Hindlimb muscle (tissue), 1 donor: ENCODE results near the gene ACTRT2. TPM values are rescaled to one million over a fixed set of nuclear protein-coding genes. Genes with fewer than 3 reads are reported as not detected.

Source experiments
- DNase-seq: peaks from one replicate; pipeline ENCODE4 v3.0.0-alpha.2; 2013
- polyA plus RNA-seq: library from polyadenylated mRNA; unstranded; fragments of 120-200 nt; gene quantifications from one replicate; pipeline ENCODE4 v1.2.1, GENCODE V29; 2013; ENCODE audit not compliant: insufficient read length

Gene ACTRT2
- polyA plus RNA-seq, 1 donor: not detected

- no peak for DNase-seq
Measured at GRCh38 chr1:3003039-3003940, 18.0 kb upstream of the ACTRT2 start.

- no peak for DNase-seq
Measured at GRCh38 chr1:3003941-3004270, 17.4 kb upstream of the ACTRT2 start.

- DNase-seq: no peak
Measured at GRCh38 chr1:3004285-3005205, 16.7 kb upstream of the ACTRT2 start.

GRCh38 chr1:3005771-3006170 is 15.5 kb upstream of the ACTRT2 start:
- no peak for DNase-seq

GRCh38 chr1:3007298-3008147 is 13.7 kb upstream of the ACTRT2 start:
- no peak for DNase-seq

- DNase-seq: no peak
Measured at GRCh38 chr1:3009021-3009420, 12.2 kb upstream of the ACTRT2 start.

- no peak for DNase-seq
Measured at GRCh38 chr1:3009556-3009955, 11.7 kb upstream of the ACTRT2 start.

- no peak for DNase-seq
Measured at GRCh38 chr1:3011127-3011526, 10.1 kb upstream of the ACTRT2 start.

- no peak for DNase-seq
Measured at GRCh38 chr1:3011631-3012455, 9.4 kb upstream of the ACTRT2 start.

GRCh38 chr1:3012456-3013291 is 8.6 kb upstream of the ACTRT2 start:
- no peak for DNase-seq

GRCh38 chr1:3013371-3014049 is 7.8 kb upstream of the ACTRT2 start:
- no peak for DNase-seq

GRCh38 chr1:3014050-3014440 is 7.2 kb upstream of the ACTRT2 start:
- no peak for DNase-seq

GRCh38 chr1:3014443-3015268 is 6.6 kb upstream of the ACTRT2 start:
- DNase-seq: no peak

GRCh38 chr1:3015269-3015635 is 6.0 kb upstream of the ACTRT2 start:
- DNase-seq: no peak

GRCh38 chr1:3015744-3016143 is 5.5 kb upstream of the ACTRT2 start:
- DNase-seq: no peak

- no peak for DNase-seq
Measured at GRCh38 chr1:3016641-3017439, 4.4 kb upstream of the ACTRT2 start.

- DNase-seq: no peak
Measured at GRCh38 chr1:3017440-3018050, 3.7 kb upstream of the ACTRT2 start.

- no peak for DNase-seq
Measured at GRCh38 chr1:3018051-3018471, 3.2 kb upstream of the ACTRT2 start.
